Fibroblast of mammary gland (primary cell): ENCODE data around the gene P2RY14.

Experiments used
- DNase-seq: peaks from one replicate; pipeline ENCODE4 v3.0.0-alpha.2; 2010; ENCODE audit warnings: low read depth
- H3K4me3 ChIP-seq: 2 replicates; pipeline ENCODE4 v1.5.1; 2011; ENCODE audit warnings: low read depth, mild to moderate bottlenecking, low read length, moderate library complexity; ENCODE audit not compliant: control insufficient read depth
- TF ChIP-seq, protein P1 (sequence below): conservative IDR thresholded peaks from 2 replicates; pipeline ENCODE4 v1.5.1; 2011; ENCODE audit warnings: low read depth, low read length, inconsistent platforms; ENCODE audit not compliant: control insufficient read depth, insufficient read depth

Gene P2RY14

DNA sequence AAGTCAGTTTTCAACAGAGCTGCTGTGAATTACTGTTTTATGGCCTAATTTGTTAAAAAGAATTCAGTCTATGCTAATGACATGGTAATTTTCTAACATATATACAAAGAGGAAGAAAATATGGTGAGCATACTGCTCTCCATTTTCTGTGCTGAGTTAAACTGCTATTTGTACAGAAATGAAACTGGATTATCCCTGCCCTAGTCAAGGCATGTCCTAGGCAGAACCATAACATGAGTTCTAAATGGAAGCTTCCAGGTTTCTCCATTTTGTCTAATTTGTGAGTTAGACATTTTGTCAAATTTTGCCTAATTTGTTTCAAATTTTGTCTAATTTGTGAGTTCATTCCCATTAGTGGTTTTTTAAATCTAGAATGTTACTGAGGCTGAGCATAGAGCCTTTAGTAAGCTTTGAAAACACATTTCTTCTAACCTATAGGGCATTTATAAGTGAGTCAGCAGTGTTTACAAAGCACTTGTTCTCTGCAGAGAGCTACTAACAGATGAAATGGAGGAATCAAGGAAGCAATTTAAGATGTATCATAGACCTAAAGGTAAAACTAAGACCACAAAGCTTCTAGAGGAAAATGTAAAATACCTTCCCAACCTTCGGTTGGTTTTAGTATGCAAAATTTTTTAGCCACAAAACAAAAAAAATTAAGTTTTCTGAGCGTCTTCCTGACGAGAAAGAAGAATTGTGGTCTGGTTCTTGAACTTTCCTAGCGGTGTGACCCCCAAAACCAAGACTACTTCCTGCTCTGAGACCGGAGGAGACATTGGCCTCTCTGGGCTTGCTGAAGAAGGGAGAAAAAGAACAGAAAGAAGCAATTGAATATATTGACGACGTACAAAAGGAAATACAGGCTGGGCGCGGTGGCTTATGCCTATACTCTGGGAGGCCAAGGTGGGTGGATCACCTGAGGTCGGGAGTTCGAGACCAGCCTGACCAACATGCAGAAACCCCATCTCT is 9.8 kb downstream of the P2RY14 start:
- no peak overlapping the region for H3K4me3 ChIP-seq
- DNase-seq: no peak
- TF ChIP-seq, protein P1, sequence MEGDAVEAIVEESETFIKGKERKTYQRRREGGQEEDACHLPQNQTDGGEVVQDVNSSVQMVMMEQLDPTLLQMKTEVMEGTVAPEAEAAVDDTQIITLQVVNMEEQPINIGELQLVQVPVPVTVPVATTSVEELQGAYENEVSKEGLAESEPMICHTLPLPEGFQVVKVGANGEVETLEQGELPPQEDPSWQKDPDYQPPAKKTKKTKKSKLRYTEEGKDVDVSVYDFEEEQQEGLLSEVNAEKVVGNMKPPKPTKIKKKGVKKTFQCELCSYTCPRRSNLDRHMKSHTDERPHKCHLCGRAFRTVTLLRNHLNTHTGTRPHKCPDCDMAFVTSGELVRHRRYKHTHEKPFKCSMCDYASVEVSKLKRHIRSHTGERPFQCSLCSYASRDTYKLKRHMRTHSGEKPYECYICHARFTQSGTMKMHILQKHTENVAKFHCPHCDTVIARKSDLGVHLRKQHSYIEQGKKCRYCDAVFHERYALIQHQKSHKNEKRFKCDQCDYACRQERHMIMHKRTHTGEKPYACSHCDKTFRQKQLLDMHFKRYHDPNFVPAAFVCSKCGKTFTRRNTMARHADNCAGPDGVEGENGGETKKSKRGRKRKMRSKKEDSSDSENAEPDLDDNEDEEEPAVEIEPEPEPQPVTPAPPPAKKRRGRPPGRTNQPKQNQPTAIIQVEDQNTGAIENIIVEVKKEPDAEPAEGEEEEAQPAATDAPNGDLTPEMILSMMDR: no peak

DNA sequence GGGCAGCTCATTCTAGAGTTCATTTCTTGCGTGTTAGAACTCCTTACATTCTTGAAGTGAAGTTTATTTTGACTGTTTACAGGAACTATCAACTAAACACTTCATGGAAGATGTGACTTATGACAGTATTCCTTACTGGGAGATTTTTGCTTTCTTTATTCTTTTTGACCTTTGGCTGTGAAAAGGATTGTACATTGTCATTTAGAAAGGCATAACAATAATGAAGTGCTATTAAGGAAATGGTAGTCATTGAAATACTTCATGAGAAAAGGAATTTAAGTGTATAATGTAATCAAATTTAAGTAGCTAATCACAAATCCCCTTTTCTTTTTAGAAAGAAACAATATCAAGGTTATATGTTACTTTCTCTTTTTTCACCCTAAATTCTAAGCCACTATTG is 11.3 kb downstream of the P2RY14 start:
- TF ChIP-seq, protein P1: no peak
- H3K4me3 ChIP-seq: no peak overlapping the region
- DNase-seq: no peak

GRCh38 chr3:151265866-151266265 is 12.5 kb downstream of the P2RY14 start:
- TF ChIP-seq, protein P1: no peak
- DNase-seq: no peak
- no peak overlapping the region for H3K4me3 ChIP-seq

GRCh38 chr3:151265166-151265565 is 13.2 kb downstream of the P2RY14 start:
- DNase-seq: no peak
- TF ChIP-seq, protein P1: no peak
- no peak overlapping the region for H3K4me3 ChIP-seq

GRCh38 chr3:151264605-151265004 is 13.7 kb downstream of the P2RY14 start:
- H3K4me3 ChIP-seq: no peak overlapping the region
- no peak for DNase-seq
- TF ChIP-seq, protein P1: no peak

DNA sequence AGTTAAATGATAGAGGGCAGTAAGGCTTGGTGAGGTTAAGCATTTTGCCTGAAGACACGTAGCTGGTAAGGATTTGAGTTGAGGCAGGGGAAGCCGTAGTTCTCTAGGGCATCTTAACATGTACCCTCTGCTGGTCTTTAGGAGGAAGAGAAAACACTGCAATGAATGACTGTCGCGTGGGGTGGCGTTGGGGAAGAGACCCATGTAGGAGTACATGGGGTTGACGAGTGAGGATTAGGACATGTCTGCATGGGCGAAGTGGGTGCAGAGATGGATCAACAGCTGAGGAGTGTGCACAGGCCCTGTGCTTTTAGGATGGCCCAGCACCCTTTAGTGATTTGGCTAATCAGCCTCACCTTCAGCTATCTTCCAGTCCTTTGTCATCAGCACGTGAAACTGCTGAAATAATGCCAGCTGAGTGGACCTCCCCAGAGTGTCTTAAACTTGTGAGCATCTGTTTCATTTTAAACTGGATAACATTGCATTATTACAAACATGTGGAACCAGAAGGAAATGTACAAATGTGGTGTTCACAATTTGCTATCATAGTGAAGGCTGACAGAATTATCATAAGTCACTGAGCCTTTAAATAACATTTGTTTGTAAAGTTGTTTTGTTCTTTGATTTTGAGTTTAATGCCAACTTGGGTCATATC is 15.3 kb downstream of the P2RY14 start:
- no peak overlapping the region for H3K4me3 ChIP-seq
- DNase-seq: peak; percentile 71
- TF ChIP-seq, protein P1: no peak
